ENCODE data around the gene NPC1L1.
"Not testable (repeated sequence)": the region's sequence is repeated elsewhere in the genome, so short reads cannot be mapped to it uniquely, and the experiment has no call there.

Gene NPC1L1

DNA sequence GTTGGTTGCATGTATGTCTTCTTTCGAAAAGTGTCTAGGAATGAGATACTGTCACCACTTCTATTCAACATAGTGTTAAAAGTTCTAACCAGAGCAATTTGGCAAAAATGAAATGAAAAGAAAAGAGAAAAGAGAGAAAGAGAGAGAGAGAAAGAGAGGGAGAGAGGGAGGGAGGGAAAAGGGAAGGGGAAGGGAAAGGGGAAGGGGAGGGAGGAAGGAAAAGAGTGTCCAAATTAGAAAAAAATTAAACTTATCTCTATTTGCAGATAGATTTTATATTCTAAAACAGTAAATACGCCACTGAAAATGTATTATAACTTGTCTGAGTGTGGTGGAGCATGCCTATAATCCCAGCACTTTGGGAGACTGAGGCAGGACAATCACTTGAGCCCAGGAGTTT lies 16.4 kb upstream of the NPC1L1 start:
- CTCF ChIA-PET, result interaction anchor here (1.2 to 1.5 kb wide), 2 partner anchors 9 to 22 kb away, joined by 3 to 10 read pairs; no protein-coding TSS in a partner anchor
- TF ChIP-seq ZNF596 (tag by site-specific recombination; IDR thresholded peaks at IDR 0.05) (no peak), SP2 (tag by site-specific recombination; IDR thresholded peaks at IDR 0.05) (no peak), KLF7 (tag by site-specific recombination; IDR thresholded peaks at IDR 0.05; ENCODE audit: borderline replicate concordance) (no peak), KLF8 (tag by site-specific recombination; IDR thresholded peaks at IDR 0.05) (no peak), BCL11A (tag by site-specific recombination; IDR thresholded peaks at IDR 0.05; ENCODE audit: low read depth) (no peak), ZNF747 (tag by site-specific recombination; IDR thresholded peaks at IDR 0.05) (no peak), ZNF114 (tag by site-specific recombination; IDR thresholded peaks at IDR 0.05) (no peak), PRDM1 (tag by site-specific recombination; IDR thresholded peaks at IDR 0.05) (peak; percentile 94)

GRCh38 chr7:44555350-44555749 lies 14.2 kb upstream of the NPC1L1 start:
- TF ChIP-seq ZNF394 (tag by site-specific recombination; IDR thresholded peaks at IDR 0.05; ENCODE audit: borderline replicate concordance) (no peak), ZBTB17 (tag by site-specific recombination; IDR thresholded peaks at IDR 0.05) (no peak), ZBTB8A (tag by site-specific recombination; IDR thresholded peaks at IDR 0.05) (no peak), PRDM2 (tag by site-specific recombination; IDR thresholded peaks at IDR 0.05; ENCODE audit: borderline replicate concordance) (no peak), ZNF302 (tag by site-specific recombination; IDR thresholded peaks at IDR 0.05; ENCODE audit: low read depth) (no peak), ZNF175 (tag by site-specific recombination; IDR thresholded peaks at IDR 0.05) (no peak), ZNF214 (tag by site-specific recombination; IDR thresholded peaks at IDR 0.05; ENCODE audit: borderline replicate concordance) (no peak), SETDB1 (IDR thresholded peaks at IDR 0.05; ENCODE audit: insufficient read length, low read length) (no peak), BCL11B (tag by site-specific recombination; IDR thresholded peaks at IDR 0.05; ENCODE audit: low read depth) (no peak), ZNF311 (tag by site-specific recombination; IDR thresholded peaks at IDR 0.05; ENCODE audit: borderline replicate concordance) (no peak), ZSCAN30 (tag by site-specific recombination; IDR thresholded peaks at IDR 0.05) (no peak), ZNF776 (tag by site-specific recombination; IDR thresholded peaks at IDR 0.05; ENCODE audit: borderline replicate concordance) (no peak), ZNF530 (tag by site-specific recombination; IDR thresholded peaks at IDR 0.05; ENCODE audit: low read depth) (no peak), ZNF239 (tag by site-specific recombination; IDR thresholded peaks at IDR 0.05) (no peak)
- CTCF ChIA-PET, result interaction anchor here (1.8 kb wide), 1 partner anchor 10 kb away, joined by 9 read pairs; no protein-coding TSS in a partner anchor
- POLR2A ChIA-PET, result no interaction called here

More for the DNA sequence above, 16.4 kb upstream of the NPC1L1 start:
- Histone ChIP-seq H3K36me3 (ENCODE audit: control insufficient read depth in 2 of 2, insufficient read depth in 1 of 2, low read length in 2 of 2) (no peaks in the 10 kb centered on the region), H3K4me1 (ENCODE audit: control insufficient read depth, insufficient read depth, low read length) (no peaks in the 10 kb centered on the region), H3K4me3 (ENCODE audit: low read depth, low read length) (no peak overlapping the region), H3K9me3 (ENCODE audit: control insufficient read depth, insufficient read depth, low read depth, low read length) (no peaks in the 10 kb centered on the region), H3K27ac (ENCODE audit: extremely low read depth, low read depth, low read length) (no peak overlapping the region)
- POLR2A ChIA-PET, result no interaction called here

GRCh38 chr7:44552473-44553005 lies 11.4 kb upstream of the NPC1L1 start:
- POLR2A ChIA-PET; H3K9me3 ChIP-seq (ENCODE audit: control insufficient read depth, insufficient read depth, low read depth, low read length); H3K4me1 ChIP-seq (ENCODE audit: control insufficient read depth, insufficient read depth, low read length); H3K36me3 ChIP-seq (ENCODE audit: control insufficient read depth in 2 of 2, insufficient read depth in 1 of 2, low read length in 2 of 2); H3K27ac ChIP-seq (ENCODE audit: extremely low read depth, low read depth, low read length); H3K4me3 ChIP-seq (ENCODE audit: low read depth, low read length): not testable (repeated sequence)
- CTCF ChIA-PET, result interaction anchor here (0.6 to 1.2 kb wide), 2 partner anchors 11 to 13 kb away, joined by 3 read pairs; no protein-coding TSS in a partner anchor

More at GRCh38 chr7:44555350-44555749, 14.2 kb upstream of the NPC1L1 start:
- no peaks in the 10 kb centered on the region for H3K9me3 ChIP-seq (ENCODE audit: control insufficient read depth, insufficient read depth, low read depth, low read length)
- H3K36me3 ChIP-seq (ENCODE audit: control insufficient read depth in 2 of 2, insufficient read depth in 1 of 2, low read length in 2 of 2), result no peaks in the 10 kb centered on the region
- H3K4me3 ChIP-seq (ENCODE audit: low read depth, low read length), result no peak overlapping the region
- no peaks in the 10 kb centered on the region for H3K4me1 ChIP-seq (ENCODE audit: control insufficient read depth, insufficient read depth, low read length)
- no peak overlapping the region for H3K27ac ChIP-seq (ENCODE audit: extremely low read depth, low read depth, low read length)

Data from HEK293 (cell line).